H9 (cell line): Measurements from ENCODE around the gene PAXX. TPM values are rescaled to one million over a fixed set of nuclear protein-coding genes. Genes with fewer than 3 reads are reported as not detected.

ENCODE experiments used
- DNase-seq: peaks from one replicate; pipeline ENCODE4 v3.0.0-alpha.2; 2017
- H2AFZ ChIP-seq: one replicate; pipeline ENCODE4 v1.6.1; 2013; ENCODE audit warnings: mild to moderate bottlenecking, low read length, control low read depth, moderate library complexity
- H2AK5ac ChIP-seq: 2 replicates; pipeline ENCODE4 v1.6.1; 2013; ENCODE audit warnings: low read length, control low read depth, mixed read lengths; ENCODE audit not compliant: insufficient read length
- H2BK120ac ChIP-seq: one replicate; pipeline ENCODE4 v1.6.1; 2013; ENCODE audit warnings: low read depth, mild to moderate bottlenecking, low read length, control low read depth, inconsistent platforms; ENCODE audit not compliant: poor library complexity, severe bottlenecking
- H2BK12ac ChIP-seq: 2 replicates; pipeline ENCODE4 v1.6.1; 2013; ENCODE audit warnings: low read length, control low read depth, mixed read lengths, low read depth; ENCODE audit not compliant: insufficient read length
- H2BK15ac ChIP-seq: 2 replicates; pipeline ENCODE4 v1.6.1; 2013; ENCODE audit warnings: low read depth, low read length, control low read depth
- H2BK20ac ChIP-seq: one replicate; pipeline ENCODE4 v1.6.1; 2013; ENCODE audit warnings: low read depth, mild to moderate bottlenecking, low read length, control low read depth, inconsistent platforms; ENCODE audit not compliant: poor library complexity, severe bottlenecking
- H2BK5ac ChIP-seq: 2 replicates; pipeline ENCODE4 v1.6.1; 2013; ENCODE audit warnings: low read length, control low read depth, mixed read lengths; ENCODE audit not compliant: insufficient read length
- H3K14ac ChIP-seq: 2 replicates; pipeline ENCODE4 v1.6.1; 2013; ENCODE audit warnings: low read length, control low read depth; ENCODE audit not compliant: insufficient read depth
- H3K18ac ChIP-seq: 2 replicates; pipeline ENCODE4 v1.6.1; 2013; ENCODE audit warnings: low read depth, mild to moderate bottlenecking, mixed read lengths, low read length, control low read depth; ENCODE audit not compliant: insufficient read length
- H3K23ac ChIP-seq: 2 replicates; pipeline ENCODE4 v1.6.1; 2013; ENCODE audit warnings: low read length, control low read depth, mixed read lengths, low read depth; ENCODE audit not compliant: insufficient read length
- H3K23me2 ChIP-seq: 2 replicates; pipeline ENCODE4 v1.6.1; 2013; ENCODE audit warnings: low read depth, mild to moderate bottlenecking, mixed read lengths, low read length, control low read depth; ENCODE audit not compliant: insufficient read length, poor library complexity, severe bottlenecking
- H3K27ac ChIP-seq: 2 replicates; pipeline ENCODE4 v1.5.1; 2013; ENCODE audit warnings: low read length, control low read depth, mixed read lengths, low read depth; ENCODE audit not compliant: insufficient read length
- H3K27me3 ChIP-seq: 2 replicates; pipeline ENCODE4 v1.6.1; 2013; ENCODE audit warnings: low read length, control low read depth, inconsistent platforms; ENCODE audit not compliant: insufficient read depth
- H3K4ac ChIP-seq: 2 replicates; pipeline ENCODE4 v1.6.1; 2013; ENCODE audit warnings: low read depth, mild to moderate bottlenecking, control low read depth, inconsistent platforms, low read length, moderate library complexity
- H3K4me1 ChIP-seq: 2 replicates; pipeline ENCODE4 v1.6.1; 2013; ENCODE audit warnings: low read length, control low read depth, inconsistent platforms; ENCODE audit not compliant: insufficient read depth
- H3K4me2 ChIP-seq: 2 replicates; pipeline ENCODE4 v1.6.1; 2013; ENCODE audit warnings: low read length, control low read depth, mixed read lengths; ENCODE audit not compliant: insufficient read length, insufficient read depth
- H3K56ac ChIP-seq: 2 replicates; pipeline ENCODE4 v1.6.1; 2013; ENCODE audit warnings: low read depth, mild to moderate bottlenecking, mixed read lengths, low read length, control low read depth; ENCODE audit not compliant: insufficient read length
- H3K79me1 ChIP-seq: 2 replicates; pipeline ENCODE4 v1.6.1; 2013; ENCODE audit warnings: low read depth, mild to moderate bottlenecking, moderate library complexity, low read length, control low read depth, inconsistent platforms; ENCODE audit not compliant: insufficient read depth, poor library complexity, severe bottlenecking
- H3K79me2 ChIP-seq: 2 replicates; pipeline ENCODE4 v1.6.1; 2013; ENCODE audit warnings: low read length, control low read depth, inconsistent platforms; ENCODE audit not compliant: insufficient read depth
- H3K9ac ChIP-seq: 2 replicates; pipeline ENCODE4 v1.6.1; 2013; ENCODE audit warnings: low read length, control low read depth, mixed read lengths; ENCODE audit not compliant: insufficient read length; ENCODE audit errors: extremely low read depth
- H3K9me3 ChIP-seq: one replicate; pipeline ENCODE4 v1.6.1; 2013; ENCODE audit warnings: low read depth, low read length, inconsistent platforms; ENCODE audit not compliant: control insufficient read depth
- H3T11ph ChIP-seq: one replicate; pipeline ENCODE4 v1.6.1; 2013; ENCODE audit warnings: mild to moderate bottlenecking, low read length, control low read depth, inconsistent platforms
- H4K20me1 ChIP-seq: one replicate; pipeline ENCODE4 v1.6.1; 2013; ENCODE audit not compliant: control insufficient read depth, insufficient read length, insufficient read depth
- H4K5ac ChIP-seq: 2 replicates; pipeline ENCODE4 v1.6.1; 2013; ENCODE audit warnings: low read depth, mild to moderate bottlenecking, mixed read lengths, low read length, control low read depth; ENCODE audit not compliant: insufficient read length
- H4K8ac ChIP-seq: replicated peaks from 2 replicates; pipeline ENCODE4 v1.6.1; 2013; ENCODE audit warnings: low read length, control low read depth, mixed read lengths, low read depth; ENCODE audit not compliant: insufficient read length
- H4K91ac ChIP-seq: 2 replicates; pipeline ENCODE4 v1.6.1; 2013; ENCODE audit warnings: low read depth, mild to moderate bottlenecking, moderate library complexity, mixed read lengths, low read length, control low read depth; ENCODE audit not compliant: insufficient read length
- H3K27ac Mint-ChIP-seq, 3 experiments: 2 replicates in 2 of 3; 3 replicates in 1 of 3; pipeline ENCODE4 v1.8.0; 2020 to 2021; ENCODE audit warnings: mixed read lengths in 3 of 3, mild to moderate bottlenecking in 1 of 3, moderate library complexity in 1 of 3
- H3K27me3 Mint-ChIP-seq: 2 replicates; pipeline ENCODE4 v1.8.0; 2021; ENCODE audit warnings: low read depth, mild to moderate bottlenecking, moderate library complexity, mixed read lengths
- H3K36me3 Mint-ChIP-seq, 3 experiments: 2 replicates in 2 of 3; 3 replicates in 1 of 3; pipeline ENCODE4 v1.8.0; 2020 to 2021; ENCODE audit warnings: low read depth in 3 of 3, mixed read lengths in 3 of 3; ENCODE audit not compliant: insufficient read depth in 1 of 3
- H3K4me1 Mint-ChIP-seq, 2 experiments: 2 replicates each; pipeline ENCODE4 v1.8.0; 2020; ENCODE audit warnings: mixed read lengths in 2 of 2
- H3K4me3 Mint-ChIP-seq, 2 experiments: 2 replicates in 1 of 2; 3 replicates in 1 of 2; pipeline ENCODE4 v1.8.0; 2020 to 2021; ENCODE audit warnings: mild to moderate bottlenecking in 2 of 2, mixed read lengths in 2 of 2, moderate library complexity in 1 of 2
- H3K9me3 Mint-ChIP-seq, 2 experiments: 2 replicates in 1 of 2; 3 replicates in 1 of 2; pipeline ENCODE4 v1.8.0; 2020; ENCODE audit warnings: mild to moderate bottlenecking in 2 of 2, mixed read lengths in 2 of 2, moderate library complexity in 1 of 2
- WGBS: extraction: QIAGEN DNeasy Blood & Tissue Kit; methylation state at CpG from one replicate; pipeline ENCODE4 v1.1.7; 2013; ENCODE audit warnings: missing lambda C conversion rate, low lambda C conversion rate, mixed read lengths; ENCODE audit not compliant: insufficient read length; ENCODE audit errors: extremely low coverage; 5-methylcytosine and 5-hydroxymethylcytosine counted together
- total RNA-seq: library from RNA; stranded (reverse); gene quantifications from 2 replicates; pipeline ENCODE4 v1.2.1, GENCODE V29; 2021
- TF ChIP-seq, protein P1 (sequence below): fragments of 200-600 bp; sonication (generic); conservative IDR thresholded peaks from 3 replicates; pipeline ENCODE4 v1.8.0; 2021; ENCODE audit warnings: antibody characterized with exemption, mild to moderate bottlenecking

Gene PAXX
- total RNA-seq, 1 experiment from 2014 or later, result 51.2 TPM

DNA sequence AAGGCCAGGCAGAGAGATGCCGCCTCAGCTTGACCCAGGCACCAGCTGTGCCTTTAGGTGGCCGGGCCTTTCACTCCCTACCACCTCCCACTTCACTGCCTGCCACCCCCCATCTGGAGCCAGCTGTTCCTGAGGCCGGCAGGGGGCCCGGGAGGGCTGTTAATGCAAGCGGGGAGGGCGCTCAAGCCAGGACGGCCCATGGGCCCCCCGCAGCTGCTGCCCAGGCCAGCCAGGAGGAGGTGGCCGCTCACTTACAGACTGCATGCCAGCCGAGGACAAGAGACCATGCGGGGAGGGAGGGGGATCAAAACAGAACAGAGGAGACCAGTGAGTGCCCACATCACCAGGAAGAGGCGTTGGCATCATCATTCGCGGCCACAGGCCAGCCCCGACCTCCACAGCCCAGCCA is 31.4 kb downstream of the PAXX start:
- no peak overlapping the region for H2BK15ac ChIP-seq
- H3K36me3 Mint-ChIP-seq, result no peaks in the 10 kb centered on the region
- H3K9ac ChIP-seq, result no peak overlapping the region
- H3K79me2 ChIP-seq, result no peaks in the 10 kb centered on the region
- H4K91ac ChIP-seq, result no peak overlapping the region
- H3K4me3 Mint-ChIP-seq, result no peak overlapping the region
- no peak overlapping the region for H2BK20ac ChIP-seq
- H3K23ac ChIP-seq, result no peak overlapping the region
- no peak overlapping the region for H3K18ac ChIP-seq
- H4K8ac ChIP-seq, result no peak overlapping the region
- no peak overlapping the region for H3T11ph ChIP-seq
- no peaks in the 10 kb centered on the region for H4K20me1 ChIP-seq
- DNase-seq, result no peak
- no peaks in the 10 kb centered on the region for H3K9me3 Mint-ChIP-seq
- no peak overlapping the region for H2BK12ac ChIP-seq
- H2AFZ ChIP-seq, result no peak overlapping the region
- H3K9me3 ChIP-seq, result no peaks in the 10 kb centered on the region
- H3K27me3 ChIP-seq, result no peaks in the 10 kb centered on the region
- H3K23me2 ChIP-seq, result peaks cover 9% of the 10 kb centered on the region
- H2AK5ac ChIP-seq, result no peak overlapping the region
- peaks cover 12% of the 10 kb centered on the region for H3K27me3 Mint-ChIP-seq
- H3K4ac ChIP-seq, result no peak overlapping the region
- no peak overlapping the region for H2BK5ac ChIP-seq
- no peak overlapping the region for H3K4me2 ChIP-seq
- H3K56ac ChIP-seq, result no peak overlapping the region
- no peak overlapping the region for H3K27ac ChIP-seq
- no peak overlapping the region for H3K14ac ChIP-seq
- H3K4me1 Mint-ChIP-seq, result peaks cover 2 to 13% of the 10 kb centered on the region in 2 experiments; a peak in 3 of 4 replicates
- no peaks in the 10 kb centered on the region for H3K4me1 ChIP-seq
- H2BK120ac ChIP-seq, result no peak overlapping the region
- H4K5ac ChIP-seq, result no peak overlapping the region
- TF ChIP-seq, protein P1, sequence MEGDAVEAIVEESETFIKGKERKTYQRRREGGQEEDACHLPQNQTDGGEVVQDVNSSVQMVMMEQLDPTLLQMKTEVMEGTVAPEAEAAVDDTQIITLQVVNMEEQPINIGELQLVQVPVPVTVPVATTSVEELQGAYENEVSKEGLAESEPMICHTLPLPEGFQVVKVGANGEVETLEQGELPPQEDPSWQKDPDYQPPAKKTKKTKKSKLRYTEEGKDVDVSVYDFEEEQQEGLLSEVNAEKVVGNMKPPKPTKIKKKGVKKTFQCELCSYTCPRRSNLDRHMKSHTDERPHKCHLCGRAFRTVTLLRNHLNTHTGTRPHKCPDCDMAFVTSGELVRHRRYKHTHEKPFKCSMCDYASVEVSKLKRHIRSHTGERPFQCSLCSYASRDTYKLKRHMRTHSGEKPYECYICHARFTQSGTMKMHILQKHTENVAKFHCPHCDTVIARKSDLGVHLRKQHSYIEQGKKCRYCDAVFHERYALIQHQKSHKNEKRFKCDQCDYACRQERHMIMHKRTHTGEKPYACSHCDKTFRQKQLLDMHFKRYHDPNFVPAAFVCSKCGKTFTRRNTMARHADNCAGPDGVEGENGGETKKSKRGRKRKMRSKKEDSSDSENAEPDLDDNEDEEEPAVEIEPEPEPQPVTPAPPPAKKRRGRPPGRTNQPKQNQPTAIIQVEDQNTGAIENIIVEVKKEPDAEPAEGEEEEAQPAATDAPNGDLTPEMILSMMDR, result no peak
- no peak overlapping the region for H3K27ac Mint-ChIP-seq
- no peaks in the 10 kb centered on the region for H3K79me1 ChIP-seq
- whole genome bisulfite sequencing, result no CpG with 5 or more reads among the region's 15 CpGs
